ENCODE measurements around the gene ADRB2.

DNA sequence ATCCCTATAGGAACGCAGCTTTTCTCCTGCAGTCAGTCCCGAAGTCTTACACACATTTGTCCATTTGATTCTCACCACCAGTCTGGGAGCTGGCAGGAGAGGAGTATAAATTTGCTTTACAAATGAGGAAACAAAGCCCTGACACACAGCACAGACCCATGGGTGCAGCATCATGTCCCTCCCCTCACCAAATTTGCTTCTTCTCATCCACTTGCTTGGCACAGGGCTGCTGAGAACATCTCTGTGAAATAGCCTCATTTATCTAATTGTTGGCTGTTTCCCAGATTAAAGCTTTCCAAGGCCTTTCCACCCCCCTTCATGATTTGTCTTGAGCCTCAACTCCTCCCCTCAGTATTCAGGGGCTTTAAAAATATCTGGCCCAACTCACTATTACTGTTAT is 11.3 kb upstream of the ADRB2 start:
- TF ChIP-seq EP300 (IDR thresholded peaks at IDR 0.05) (no peak), POLR2A (IDR thresholded peaks at IDR 0.05) (no peak), POLR2AphosphoS5 (IDR thresholded peaks at IDR 0.05) (no peak)
- TF ChIP-seq, protein P1, sequence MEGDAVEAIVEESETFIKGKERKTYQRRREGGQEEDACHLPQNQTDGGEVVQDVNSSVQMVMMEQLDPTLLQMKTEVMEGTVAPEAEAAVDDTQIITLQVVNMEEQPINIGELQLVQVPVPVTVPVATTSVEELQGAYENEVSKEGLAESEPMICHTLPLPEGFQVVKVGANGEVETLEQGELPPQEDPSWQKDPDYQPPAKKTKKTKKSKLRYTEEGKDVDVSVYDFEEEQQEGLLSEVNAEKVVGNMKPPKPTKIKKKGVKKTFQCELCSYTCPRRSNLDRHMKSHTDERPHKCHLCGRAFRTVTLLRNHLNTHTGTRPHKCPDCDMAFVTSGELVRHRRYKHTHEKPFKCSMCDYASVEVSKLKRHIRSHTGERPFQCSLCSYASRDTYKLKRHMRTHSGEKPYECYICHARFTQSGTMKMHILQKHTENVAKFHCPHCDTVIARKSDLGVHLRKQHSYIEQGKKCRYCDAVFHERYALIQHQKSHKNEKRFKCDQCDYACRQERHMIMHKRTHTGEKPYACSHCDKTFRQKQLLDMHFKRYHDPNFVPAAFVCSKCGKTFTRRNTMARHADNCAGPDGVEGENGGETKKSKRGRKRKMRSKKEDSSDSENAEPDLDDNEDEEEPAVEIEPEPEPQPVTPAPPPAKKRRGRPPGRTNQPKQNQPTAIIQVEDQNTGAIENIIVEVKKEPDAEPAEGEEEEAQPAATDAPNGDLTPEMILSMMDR (IDR thresholded peaks at IDR 0.05) = no peak

All from gastroesophageal sphincter (tissue), 3 donors.